ENCODE results near the gene COMT.
"Not testable (repeated sequence)": the region's sequence is repeated elsewhere in the genome, so short reads cannot be mapped to it uniquely, and the experiment has no call there.

The COMT gene

GRCh38 chr22:19932367-19933206, 9.0 kb upstream of the COMT start:
- TF ChIP-seq CTCF (IDR thresholded peaks at IDR 0.05; ENCODE audit: low read depth, low read length), result no peak
- no peak for DNase-seq (ENCODE audit: extremely low read depth, low read depth)

- TF ChIP-seq CTCF (IDR thresholded peaks at IDR 0.05; ENCODE audit: low read depth, low read length), result no peak
- no peak for DNase-seq (ENCODE audit: extremely low read depth, low read depth)
Observed at GRCh38 chr22:19933341-19934241, 8.0 kb upstream of the COMT start.

- not testable (repeated sequence) for DNase-seq (ENCODE audit: extremely low read depth, low read depth)
Observed at GRCh38 chr22:19935123-19935718, 6.4 kb upstream of the COMT start.

- no peak for TF ChIP-seq CTCF (IDR thresholded peaks at IDR 0.05; ENCODE audit: low read depth, low read length)
- no peak for DNase-seq (ENCODE audit: extremely low read depth, low read depth)
Observed at GRCh38 chr22:19936513-19936912, 5.1 kb upstream of the COMT start.

- no peak for DNase-seq (ENCODE audit: extremely low read depth, low read depth)
- no peak for TF ChIP-seq CTCF (IDR thresholded peaks at IDR 0.05; ENCODE audit: low read depth, low read length)
Observed at GRCh38 chr22:19937616-19938473, 3.7 kb upstream of the COMT start.

GRCh38 chr22:19940536-19941364, 822 bp upstream of the COMT start:
- no peak for DNase-seq (ENCODE audit: extremely low read depth, low read depth)
- no peak for TF ChIP-seq CTCF (IDR thresholded peaks at IDR 0.05; ENCODE audit: low read depth, low read length)
